ENCODE measurements around the gene DYNLL1. TPM values are rescaled to one million over a fixed set of nuclear protein-coding genes. Genes with fewer than 3 reads are reported as not detected.

The DYNLL1 gene
- total and polyA plus RNA-seq, 2 of the 13 experiments (the other 11 are each of a cell fraction or from before 2014, with no cell fraction given): 271 to 294 TPM

DNA sequence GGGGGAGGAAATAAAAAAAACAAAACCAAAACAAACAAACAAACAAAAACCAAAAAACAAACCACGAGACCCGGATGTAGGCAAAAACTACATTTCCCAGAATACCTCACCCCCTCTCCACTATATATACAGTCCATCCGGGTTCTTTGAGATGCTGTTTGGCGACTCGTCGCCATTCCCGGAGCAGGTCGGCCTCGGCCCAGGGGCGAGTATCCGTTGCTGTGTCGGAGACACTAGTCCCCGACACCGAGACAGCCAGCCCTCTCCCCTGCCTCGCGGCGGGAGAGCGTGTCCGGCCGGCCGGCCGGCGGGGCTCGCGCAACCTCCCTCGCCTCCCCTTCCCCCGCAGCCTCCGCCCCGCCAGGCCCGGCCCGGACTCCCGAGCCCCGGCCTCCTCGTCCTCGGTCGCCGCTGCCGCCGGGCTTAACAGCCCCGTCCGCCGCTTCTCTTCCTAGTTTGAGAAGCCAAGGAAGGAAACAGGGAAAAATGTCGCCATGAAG, 38.3 kb downstream of the DYNLL1 start, which contains the start of gene RNF10 (continued):
- no peak for TF ChIP-seq GMEB1 (CRISPR knock-in tag; IDR thresholded peaks at IDR 0.05; ENCODE audit: borderline replicate concordance)
- TF ChIP-seq POGZ (CRISPR knock-in tag; IDR thresholded peaks at IDR 0.05): no peak
- no peak for TF ChIP-seq HNRNPH1 (optimal IDR thresholded peaks at IDR 0.05; ENCODE audit: low read depth, low read length)
- TF ChIP-seq ZNF441 (CRISPR knock-in tag; IDR thresholded peaks at IDR 0.05; ENCODE audit: borderline replicate concordance): no peak
- no peak for TF ChIP-seq ZNF891 (CRISPR knock-in tag; IDR thresholded peaks at IDR 0.05)
- TF ChIP-seq ZNF674 (CRISPR knock-in tag; IDR thresholded peaks at IDR 0.05; ENCODE audit: low read depth): no peak
- no peak for TF ChIP-seq TFDP1 (CRISPR knock-in tag; IDR thresholded peaks at IDR 0.05; ENCODE audit: borderline replicate concordance)
- TF ChIP-seq SRF (IDR thresholded peaks at IDR 0.05; ENCODE audit: low read depth, low read length): no peak
- no peak; the same call in 1 of the 2 replicates for TF ChIP-seq MXD3 (CRISPR knock-in tag; IDR thresholded peaks at IDR 0.05)
- no peak for TF ChIP-seq IKZF1 (IDR thresholded peaks at IDR 0.05)
- TF ChIP-seq TBX3 (IDR thresholded peaks at IDR 0.05; ENCODE audit: borderline replicate concordance): no peak
- peak; percentile 46 for TF ChIP-seq HOXA3 (CRISPR knock-in tag; IDR thresholded peaks at IDR 0.05)
- TF ChIP-seq, protein P1, sequence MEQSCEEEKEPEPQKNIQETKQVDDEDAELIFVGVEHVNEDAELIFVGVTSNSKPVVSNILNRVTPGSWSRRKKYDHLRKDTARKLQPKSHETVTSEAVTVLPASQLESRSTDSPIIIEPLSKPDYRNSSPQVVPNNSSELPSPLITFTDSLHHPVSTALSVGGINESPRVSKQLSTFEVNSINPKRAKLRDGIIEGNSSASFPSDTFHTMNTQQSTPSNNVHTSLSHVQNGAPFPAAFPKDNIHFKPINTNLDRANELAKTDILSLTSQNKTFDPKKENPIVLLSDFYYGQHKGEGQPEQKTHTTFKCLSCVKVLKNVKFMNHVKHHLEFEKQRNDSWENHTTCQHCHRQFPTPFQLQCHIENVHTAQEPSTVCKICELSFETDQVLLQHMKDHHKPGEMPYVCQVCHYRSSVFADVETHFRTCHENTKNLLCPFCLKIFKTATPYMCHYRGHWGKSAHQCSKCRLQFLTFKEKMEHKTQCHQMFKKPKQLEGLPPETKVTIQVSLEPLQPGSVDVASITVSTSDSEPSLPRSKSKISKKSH (CRISPR knock-in tag; IDR thresholded peaks at IDR 0.05; ENCODE audit: borderline replicate concordance): no peak
- peak; percentile 56 for TF ChIP-seq SUZ12 (IDR thresholded peaks at IDR 0.05; ENCODE audit: low read depth, low read length)
- no peak for TF ChIP-seq AGO1 (IDR thresholded peaks at IDR 0.05; ENCODE audit: low read depth, low read length, poor library complexity, severe bottlenecking)
- TF ChIP-seq ZNF12 (CRISPR knock-in tag; IDR thresholded peaks at IDR 0.05): no peak
- TF ChIP-seq PRMT3 (CRISPR knock-in tag; IDR thresholded peaks at IDR 0.05; ENCODE audit: borderline replicate concordance, low read depth): no peak
- TF ChIP-seq SNAI1 (CRISPR knock-in tag; IDR thresholded peaks at IDR 0.05; ENCODE audit: borderline replicate concordance): no peak
- peak; percentile 66; the same call in 1 of the 2 replicates for TF ChIP-seq ZBTB3 (CRISPR knock-in tag; IDR thresholded peaks at IDR 0.05; ENCODE audit: borderline replicate concordance, low read depth)
- TF ChIP-seq ZNF33B (CRISPR knock-in tag; IDR thresholded peaks at IDR 0.05): no peak
- no peak for TF ChIP-seq ZNF335 (CRISPR knock-in tag; IDR thresholded peaks at IDR 0.05)
- TF ChIP-seq JUNB (CRISPR knock-in tag; IDR thresholded peaks at IDR 0.05; ENCODE audit: borderline replicate concordance): no peak
- TF ChIP-seq HDAC2 (CRISPR knock-in tag; IDR thresholded peaks at IDR 0.05): no peak
